Endothelial cell of umbilical vein (primary cell): ENCODE results near the gene APOBEC3F. TPM values are rescaled to one million over a fixed set of nuclear protein-coding genes. Genes with fewer than 3 reads are reported as not detected.
"Not testable (repeated sequence)": the region's sequence is repeated elsewhere in the genome, so short reads cannot be mapped to it uniquely, and the experiment has no call there.

Source experiments
- BruUV-seq: library from RNA; stranded (reverse); fragments of 400-500 nt; replicated peaks from 2 replicates; lab custom pipeline; 2021; lab: Mats Ljungman, UMichigan
- CTCF ChIA-PET: fragments of 300-600, 350-600 bp; sonication (Branson Sonifier 250); formaldehyde crosslinking; loops from one replicate; lab custom pipeline; 2021; ENCODE audit warnings: antibody characterized with exemption, inconsistent platforms; lab: Charles Lee
- POLR2A ChIA-PET: fragments of 300-600, 350-600 bp; sonication (Branson Sonifier 250); formaldehyde crosslinking; loops from one replicate; lab custom pipeline; 2021; ENCODE audit warnings: antibody characterized with exemption, inconsistent platforms; lab: Charles Lee
- DNase-seq: peaks from one replicate; pipeline ENCODE4 v3.0.0-alpha.2; 2011; ENCODE audit warnings: low read depth, low spot score
- FAIRE-seq: peaks from 2 replicates; lab custom pipeline; 2011; peaks lifted over from hg19 to GRCh38; lab: Jason Lieb, UNC
- H2AFZ ChIP-seq: 2 replicates; pipeline ENCODE4 v1.6.0; 2012; ENCODE audit warnings: low read depth, low read length, control low read depth, inconsistent platforms
- H3K27ac ChIP-seq: 2 replicates; pipeline ENCODE4 v1.5.1; 2011; ENCODE audit warnings: low read depth, mild to moderate bottlenecking, control low read depth, low read length, moderate library complexity; ENCODE audit not compliant: insufficient read depth
- H3K27me3 ChIP-seq, 2 experiments: 2 replicates each; pipeline versions ENCODE4 v1.6.0 to v1.6.1; 2011; ENCODE audit warnings: low read length in 2 of 2, mixed read lengths in 1 of 2; ENCODE audit not compliant: control insufficient read depth in 2 of 2, insufficient read depth in 2 of 2
- H3K36me3 ChIP-seq, 2 experiments: 2 replicates in 1 of 2; 3 replicates in 1 of 2; pipeline ENCODE4 v1.5.1; 2011; ENCODE audit warnings: low read length in 2 of 2, mild to moderate bottlenecking in 1 of 2, moderate library complexity in 1 of 2; ENCODE audit not compliant: control insufficient read depth in 2 of 2, insufficient read depth in 2 of 2; ENCODE audit errors: extremely low read depth in 1 of 2
- H3K4me1 ChIP-seq: 3 replicates; pipeline ENCODE4 v1.5.1; 2011; ENCODE audit warnings: mild to moderate bottlenecking, low read length; ENCODE audit not compliant: control insufficient read depth, insufficient read depth; ENCODE audit errors: extremely low read depth
- H3K4me2 ChIP-seq: 2 replicates; pipeline ENCODE4 v1.6.1; 2011; ENCODE audit warnings: low read length, control low read depth, mixed read lengths; ENCODE audit not compliant: insufficient read depth
- H3K4me3 ChIP-seq, 3 experiments: fragments of 200-600 bp in 1 of 3; sonication (generic), shearing (Covaris generic) in 1 of 3; replicated peaks in 1 of 3; 2 replicates each; pipeline ENCODE4 v1.5.1; 2011 to 2016; ENCODE audit warnings: control low read depth in 3 of 3, low read length in 3 of 3, mild to moderate bottlenecking in 2 of 3, inconsistent platforms in 1 of 3, low read depth in 1 of 3, moderate library complexity in 1 of 3; ENCODE audit not compliant: insufficient read depth in 1 of 3
- H3K79me2 ChIP-seq: 2 replicates; pipeline ENCODE4 v1.6.0; 2012; ENCODE audit warnings: low read length, inconsistent platforms; ENCODE audit not compliant: control insufficient read depth, insufficient read depth
- H3K9ac ChIP-seq: replicated peaks from 2 replicates; pipeline ENCODE3; 2011; ENCODE audit warnings: low read length, control low read depth; ENCODE audit not compliant: insufficient read depth; ENCODE audit errors: extremely low read depth
- H3K9me1 ChIP-seq: replicated peaks from 3 replicates; pipeline ENCODE4 v1.6.0; 2011; ENCODE audit warnings: mild to moderate bottlenecking, low read length; ENCODE audit not compliant: control insufficient read depth, insufficient read depth; ENCODE audit errors: extremely low read depth
- H3K9me3 ChIP-seq: replicated peaks from 2 replicates; pipeline ENCODE4 v1.5.1; 2012; ENCODE audit warnings: low read length, inconsistent platforms; ENCODE audit not compliant: control insufficient read depth, insufficient read depth
- H4K20me1 ChIP-seq: replicated peaks from 2 replicates; pipeline ENCODE3; 2011; ENCODE audit warnings: mild to moderate bottlenecking, low read length; ENCODE audit not compliant: control insufficient read depth, insufficient read depth; ENCODE audit errors: extremely low read depth
- CTCF ChIP-seq, 2 donors: IDR thresholded peaks; 1 replicate in 1 of 2; 2 replicates in 1 of 2; pipeline ENCODE4 v1.5.1; 2011; ENCODE audit warnings: low read length in 2 of 2, mild to moderate bottlenecking in 2 of 2, moderate library complexity in 2 of 2, control low read depth in 1 of 2, inconsistent platforms in 1 of 2, low read depth in 1 of 2; ENCODE audit not compliant: insufficient read depth in 1 of 2; ENCODE audit errors: extremely low read depth in 1 of 2
- EZH2 ChIP-seq: IDR thresholded peaks from 2 replicates; pipeline ENCODE4 v1.6.1; 2012; ENCODE audit warnings: borderline replicate concordance, low read depth, mild to moderate bottlenecking, moderate library complexity, low read length, inconsistent platforms; ENCODE audit not compliant: severe bottlenecking
- FOS ChIP-seq: IDR thresholded peaks from 2 replicates; pipeline ENCODE4 v1.6.1; 2011; ENCODE audit warnings: mild to moderate bottlenecking, low read length, moderate library complexity, borderline replicate concordance; ENCODE audit not compliant: insufficient read depth
- GATA2 ChIP-seq: IDR thresholded peaks from 2 replicates; pipeline ENCODE4 v1.7.0; 2011; ENCODE audit warnings: low read depth, mild to moderate bottlenecking, moderate library complexity, mixed read lengths, low read length; ENCODE audit not compliant: insufficient read length, insufficient read depth
- JUN ChIP-seq: IDR thresholded peaks from 2 replicates; pipeline ENCODE4 v1.6.1; 2011; ENCODE audit warnings: borderline replicate concordance, low read depth; ENCODE audit not compliant: insufficient read length, insufficient read depth
- MAX ChIP-seq: IDR thresholded peaks from 2 replicates; pipeline ENCODE4 v1.6.1; 2011; ENCODE audit not compliant: insufficient read depth, insufficient read length
- MYC ChIP-seq: IDR thresholded peaks from one replicate; pipeline ENCODE4 v1.6.1; 2011; ENCODE audit warnings: mild to moderate bottlenecking, low read depth, low read length
- POLR2A ChIP-seq: IDR thresholded peaks from 2 replicates; pipeline ENCODE4 v1.6.1; 2012; ENCODE audit warnings: low read depth, mild to moderate bottlenecking, control low read depth, low read length
- POLR2AphosphoS5 ChIP-seq: IDR thresholded peaks from 2 replicates; pipeline ENCODE4 v1.6.1; 2012; ENCODE audit warnings: low read depth, mild to moderate bottlenecking, control low read depth, low read length, moderate library complexity; ENCODE audit not compliant: insufficient read depth
- dilution Hi-C: fragments of 300-500 bp; cut with MboI; formaldehyde crosslinking; loops from one replicate; pipeline ENCODE4 v1.15.0; 2019; ENCODE audit warnings: low sequenced_read_pairs; ENCODE audit not compliant: extremely low pct_ligation_motif_present
- intact Hi-C: fragments of 100-400 bp; cut with micrococcal nuclease; formaldehyde crosslinking; loops from one replicate; pipeline ENCODE4 v1.10.0; 2022
- polyA plus RNA-seq, 4 experiments: library from polyadenylated mRNA; depleted of rRNA in 3 of 4; stranded (reverse) in 3 of 4; unstranded in 1 of 4; fragments of >200 nt; gene quantifications; 2 replicates each; pipeline versions ENCODE4 v1.2.1 to v1.2.3, GENCODE V29; 2011 to 2012; ENCODE audit warnings: missing spikeins in 1 of 4
- total RNA-seq: library from RNA; stranded (reverse); gene quantifications from 2 replicates; pipeline ENCODE4 v1.2.3, GENCODE V29; 2021

The APOBEC3F gene
- total and polyA plus RNA-seq, 2 donors (not counting 3 experiments of a cell fraction or from before 2014, with no cell fraction given): 10.2 to 11.0 TPM

DNA sequence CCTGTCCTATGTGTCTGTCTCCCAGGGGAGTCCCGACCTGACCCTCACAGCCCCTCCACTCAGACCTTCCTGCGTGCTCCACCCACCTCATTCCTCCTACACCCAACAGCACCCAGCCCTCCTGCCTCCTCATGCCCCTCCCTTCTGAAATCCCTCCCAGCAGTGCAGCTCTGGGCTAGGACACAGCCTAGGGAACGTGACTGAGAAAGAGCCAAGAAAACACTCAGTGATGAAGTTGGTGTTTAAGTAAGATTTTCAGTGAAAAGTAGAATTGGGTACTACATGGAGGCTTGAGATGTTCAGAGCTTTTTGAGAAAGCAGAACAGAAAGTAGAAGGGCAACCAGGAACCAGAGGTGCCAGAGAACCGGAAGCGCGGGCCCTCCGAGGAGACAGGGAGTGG is 31.9 kb downstream of the APOBEC3F start:
- H3K27me3 ChIP-seq, dilution Hi-C loops, H3K79me2 ChIP-seq, DNase-seq, CTCF ChIA-PET, H3K27ac ChIP-seq, H2AFZ ChIP-seq, POLR2A ChIA-PET, H3K9me3 ChIP-seq, BruUV-seq, H4K20me1 ChIP-seq, H3K4me3 ChIP-seq, H3K4me1 ChIP-seq, H3K9me1 ChIP-seq, H3K4me2 ChIP-seq, H3K9ac ChIP-seq, intact Hi-C loops, FAIRE-seq, H3K36me3 ChIP-seq: not testable (repeated sequence)

DNA sequence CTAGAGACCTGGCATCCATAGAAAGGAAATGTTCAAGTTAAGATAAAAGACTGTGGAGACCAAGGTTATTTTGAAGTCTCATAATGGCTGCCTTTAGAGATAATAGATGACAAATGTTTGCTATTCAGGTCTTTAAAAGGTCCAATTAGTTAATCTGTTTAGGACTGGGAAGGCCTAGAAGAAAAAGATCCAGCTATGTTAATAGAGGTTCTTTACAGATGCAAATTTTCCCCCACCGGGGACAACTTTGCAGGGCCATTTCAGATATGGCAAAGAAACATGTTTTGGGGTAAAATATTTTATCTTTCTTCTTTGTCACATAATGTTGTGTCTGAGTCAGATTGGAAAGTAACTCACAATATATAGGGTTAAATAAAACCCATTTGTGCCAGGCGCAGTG is 33.3 kb downstream of the APOBEC3F start:
- H3K79me2 ChIP-seq: no peaks in the 10 kb centered on the region
- no peak overlapping the region for H3K9ac ChIP-seq
- no TSS peak for BruUV-seq
- no peaks in the 10 kb centered on the region for H3K9me1 ChIP-seq
- no peak overlapping the region for H3K27ac ChIP-seq
- DNase-seq (no peak), FAIRE-seq (no peak)
- dilution Hi-C loops (no loop called here), intact Hi-C loops (no loop called here)
- no peaks in the 10 kb centered on the region for H3K27me3 ChIP-seq
- CTCF ChIA-PET: no interaction called here
- no peaks in the 10 kb centered on the region for H4K20me1 ChIP-seq
- H3K4me1 ChIP-seq: no peaks in the 10 kb centered on the region
- H3K9me3 ChIP-seq: no peaks in the 10 kb centered on the region
- no peak overlapping the region for H2AFZ ChIP-seq
- POLR2A ChIA-PET: no interaction called here
- H3K4me3 ChIP-seq: no peak overlapping the region
- no peak overlapping the region for H3K4me2 ChIP-seq
- H3K36me3 ChIP-seq: no peaks in the 10 kb centered on the region
- no peak for TF ChIP-seq POLR2AphosphoS5
- no peak for TF ChIP-seq CTCF (IDR thresholded peaks at IDR 0.05; ENCODE audit: extremely low read depth in 1 of 2, insufficient read depth in 1 of 2, low read depth in 1 of 2, low read length in 2 of 2)
- no peak for TF ChIP-seq EZH2
- no peak for TF ChIP-seq GATA2
- TF ChIP-seq MAX: no peak
- TF ChIP-seq FOS: no peak
- no peak for TF ChIP-seq POLR2A
- no peak for TF ChIP-seq JUN
- TF ChIP-seq MYC: no peak
